GM19397 (cell line): Measurements from ENCODE around the gene SYMPK.
"Not testable (repeated sequence)": the region's sequence is repeated elsewhere in the genome, so short reads cannot be mapped to it uniquely, and the experiment has no call there.

ENCODE experiments used
- ATAC-seq: cut with Tn5 transposase; IDR thresholded peaks from one replicate; pipeline ENCODE4 v1.9.1; 2021; ENCODE audit warnings: mild to moderate bottlenecking, moderate library complexity; ENCODE audit not compliant: unreplicated experiment

Gene SYMPK

DNA sequence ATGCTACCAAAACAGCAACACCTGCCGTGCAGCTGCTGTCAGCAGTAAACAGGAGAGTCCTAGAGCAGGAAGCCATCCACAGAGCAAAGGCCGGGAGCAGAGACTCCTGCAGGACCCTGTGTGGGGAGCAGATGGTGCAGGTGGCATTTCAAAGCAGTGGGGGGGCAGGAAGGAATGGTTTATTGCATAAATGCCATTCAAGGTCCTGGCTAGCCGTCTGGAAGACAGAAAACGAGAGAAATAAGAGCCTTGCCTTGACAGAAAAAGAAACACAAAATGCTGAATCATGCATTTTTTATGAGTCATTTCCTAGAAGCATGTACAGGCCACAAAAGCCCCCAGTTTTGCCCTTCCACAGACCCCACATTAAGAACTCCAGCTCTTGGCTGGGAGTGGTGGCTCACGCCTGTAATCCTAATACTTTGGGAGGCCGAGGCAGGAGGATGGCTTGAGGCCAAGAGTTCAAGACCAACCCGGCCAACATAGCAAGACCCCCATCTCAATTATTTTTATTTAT is 53.2 kb downstream of the SYMPK start:
- no peak for ATAC-seq

DNA sequence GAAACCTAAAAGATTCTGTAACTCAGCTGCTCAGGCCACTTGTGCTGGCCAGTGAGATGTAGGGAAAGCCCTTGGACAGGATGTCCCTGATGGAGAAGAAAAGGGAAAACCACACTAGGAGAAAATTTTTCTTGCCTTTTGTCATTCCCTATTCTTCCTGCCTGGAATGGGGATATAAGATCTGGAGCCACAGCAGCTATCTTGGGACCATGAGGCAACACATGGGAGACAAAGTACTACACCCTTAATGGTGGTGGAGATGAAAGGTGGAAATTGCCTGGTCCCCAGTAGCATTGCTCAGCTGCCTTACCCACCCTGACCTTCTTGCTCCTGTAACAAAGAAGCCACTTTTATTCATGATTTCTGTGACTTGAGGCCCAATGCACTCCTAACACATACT is 57.2 kb downstream of the SYMPK start:
- ATAC-seq: no peak

DNA sequence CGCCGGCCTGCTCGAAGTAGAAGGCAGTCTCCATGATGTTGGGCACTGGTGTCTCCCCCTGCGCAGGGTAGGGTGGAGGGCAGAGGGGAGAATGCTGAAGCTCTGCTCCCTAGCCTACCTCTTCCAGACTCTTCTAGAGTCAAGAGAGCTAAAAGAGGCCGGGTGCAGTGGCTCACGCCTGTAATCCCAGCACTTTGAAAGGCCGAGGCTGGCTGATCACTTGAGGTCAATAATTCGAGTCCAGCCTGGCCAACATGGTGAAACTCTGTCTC is 58.1 kb downstream of the SYMPK start:
- no peak for ATAC-seq

DNA sequence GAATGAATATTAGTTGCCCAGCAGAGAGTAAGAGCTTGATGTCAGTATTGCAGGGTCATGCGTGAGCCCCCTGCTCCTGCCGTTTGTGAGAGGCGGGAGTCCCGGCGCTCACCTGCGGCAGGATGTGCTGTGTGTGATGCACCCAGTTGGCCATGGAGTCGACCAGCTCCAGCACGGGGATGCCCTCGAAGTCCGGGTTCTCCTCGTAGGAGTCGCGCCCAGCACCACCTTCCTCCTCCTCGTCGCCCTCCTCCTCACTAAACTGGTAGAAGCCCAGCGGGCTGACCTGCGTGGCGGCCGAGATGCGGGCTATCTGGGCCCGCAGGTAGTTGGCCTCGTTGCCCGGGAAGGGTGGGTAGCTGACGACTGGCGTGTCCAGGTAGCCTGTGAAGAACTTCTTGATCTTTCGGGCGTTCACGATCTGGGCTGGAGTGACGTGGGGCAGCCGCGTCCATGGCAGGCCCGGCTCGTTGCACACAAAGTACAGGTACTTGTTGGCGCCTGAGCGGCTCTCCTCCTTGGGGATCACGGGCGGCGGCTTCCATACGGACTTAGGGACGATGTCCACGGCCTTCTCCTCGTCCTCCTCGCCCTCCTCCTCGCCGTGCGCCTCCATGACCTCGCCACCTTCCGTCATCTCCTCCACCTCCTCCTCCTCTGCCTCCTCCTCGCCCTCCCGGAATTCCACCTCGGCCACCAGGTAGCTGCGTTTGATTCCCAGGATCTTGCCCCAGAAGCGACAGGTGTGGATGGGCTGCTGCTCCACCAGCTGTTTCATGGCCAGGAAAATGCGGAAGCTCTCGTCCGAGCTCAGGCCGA is 58.6 kb downstream of the SYMPK start:
- no peak for ATAC-seq

DNA sequence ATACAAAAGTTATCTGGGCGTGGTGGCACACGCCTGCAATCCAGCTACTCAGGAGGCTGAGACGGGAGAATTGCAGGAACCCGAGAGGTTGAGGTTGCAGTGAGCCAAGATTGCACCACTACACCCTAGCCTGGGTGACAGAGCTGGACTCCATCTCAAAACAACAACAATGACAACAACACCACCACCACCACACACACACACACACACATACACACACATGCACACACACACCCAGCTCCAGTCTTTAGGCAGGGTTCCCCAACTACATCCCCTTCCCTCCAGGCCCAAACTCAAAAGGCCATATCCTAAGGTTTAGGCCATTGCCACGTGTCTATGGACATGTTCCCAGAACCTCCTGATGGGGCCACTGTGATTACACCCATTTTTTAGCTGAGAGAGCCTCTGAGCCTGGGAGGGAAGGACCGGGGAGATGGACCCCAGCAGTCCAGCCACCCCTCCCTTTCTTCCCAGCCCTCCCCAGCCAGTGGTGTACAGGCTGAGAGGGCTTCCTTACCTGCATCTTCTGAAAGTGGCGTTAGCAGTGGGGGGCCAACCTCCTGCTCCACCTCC is 61.3 kb downstream of the SYMPK start:
- ATAC-seq: no peak

DNA sequence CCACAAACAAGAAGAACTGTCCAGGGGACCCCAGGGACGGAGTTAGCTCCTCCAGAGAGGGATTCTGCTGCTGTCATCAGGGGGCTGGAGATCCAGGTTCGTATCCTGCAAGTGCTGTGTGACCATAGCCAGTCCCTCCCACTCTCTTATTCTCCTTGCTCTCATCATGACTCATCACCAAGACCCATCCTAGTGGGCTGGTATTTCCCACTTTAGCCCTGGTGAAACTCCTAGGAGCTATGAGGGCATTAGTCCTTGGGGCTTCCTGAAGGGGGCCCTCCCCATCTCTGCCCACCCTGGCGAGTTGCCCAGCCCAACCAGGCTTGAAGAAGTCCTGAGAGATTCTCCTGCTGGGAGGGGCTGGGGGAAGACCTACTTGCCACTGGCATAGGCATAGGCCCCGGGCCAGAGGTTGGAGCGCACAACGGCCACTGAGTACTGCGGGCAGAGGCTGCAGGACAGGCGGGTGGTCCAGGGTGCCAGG is 62.8 kb downstream of the SYMPK start:
- no peak for ATAC-seq

DNA sequence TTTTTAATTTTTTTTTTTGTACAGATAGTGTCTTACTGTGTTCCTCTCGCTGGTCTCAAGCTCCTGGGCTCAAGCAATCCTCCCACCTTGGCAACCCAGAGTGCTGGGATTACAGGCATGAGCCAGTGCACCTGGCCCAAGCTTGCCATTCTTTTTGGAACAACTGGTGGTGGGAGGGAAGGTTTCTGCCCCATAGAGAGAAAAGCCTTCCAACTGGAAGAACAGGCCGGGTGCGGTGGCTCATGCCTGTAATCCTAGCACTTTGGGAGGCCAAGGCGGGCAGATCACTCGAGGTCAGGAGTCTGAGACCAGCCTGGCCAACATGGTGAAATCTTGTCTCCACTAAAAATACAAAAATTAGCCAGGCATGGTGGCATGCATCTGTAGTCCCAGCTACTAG is 63.4 kb downstream of the SYMPK start:
- ATAC-seq: not testable (repeated sequence)

DNA sequence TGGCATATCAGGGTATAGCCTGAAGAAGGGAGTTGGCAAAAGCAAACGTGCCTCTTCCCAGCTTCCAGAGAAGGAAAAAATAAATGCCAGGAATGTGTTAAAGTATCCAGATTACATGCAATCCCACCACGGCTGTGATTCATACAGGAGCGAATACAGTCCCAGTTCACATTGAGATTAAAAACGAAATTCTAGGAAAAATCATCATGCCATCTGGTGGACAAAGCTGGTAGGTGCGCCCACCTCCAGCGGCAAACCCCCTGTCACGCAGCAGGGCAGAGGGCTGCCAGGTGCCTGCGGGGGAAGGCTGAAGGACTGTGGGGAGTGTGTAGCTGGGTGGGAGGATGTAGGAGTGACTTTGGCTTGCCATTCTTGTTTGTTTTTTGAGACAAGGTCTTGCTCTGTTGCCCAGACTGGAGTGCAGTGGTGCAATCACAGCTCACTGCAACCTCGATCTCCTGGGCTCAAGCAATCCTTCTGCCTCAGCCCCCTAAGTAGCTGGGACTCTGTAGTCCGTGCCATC is 63.9 kb downstream of the SYMPK start:
- ATAC-seq: no peak

DNA sequence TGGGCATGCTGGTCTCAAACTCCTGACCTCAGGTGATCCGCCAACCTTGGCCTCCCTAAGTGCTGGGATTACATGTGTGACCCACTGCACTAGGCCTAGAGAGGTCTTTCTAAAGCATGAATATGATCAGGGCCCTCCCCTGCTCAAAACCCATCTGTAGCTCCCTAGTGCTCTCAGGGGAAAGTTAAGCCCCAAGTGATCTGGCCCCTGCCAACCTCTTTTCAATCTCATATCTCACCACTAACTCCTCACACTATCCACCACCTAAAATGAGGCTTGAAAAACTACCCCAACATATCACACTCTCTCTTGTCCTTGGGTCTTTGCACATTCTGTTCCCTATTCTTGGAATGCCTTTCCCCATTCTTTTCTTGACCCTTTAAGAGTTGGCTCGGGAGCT is 68.3 kb downstream of the SYMPK start:
- no peak for ATAC-seq

DNA sequence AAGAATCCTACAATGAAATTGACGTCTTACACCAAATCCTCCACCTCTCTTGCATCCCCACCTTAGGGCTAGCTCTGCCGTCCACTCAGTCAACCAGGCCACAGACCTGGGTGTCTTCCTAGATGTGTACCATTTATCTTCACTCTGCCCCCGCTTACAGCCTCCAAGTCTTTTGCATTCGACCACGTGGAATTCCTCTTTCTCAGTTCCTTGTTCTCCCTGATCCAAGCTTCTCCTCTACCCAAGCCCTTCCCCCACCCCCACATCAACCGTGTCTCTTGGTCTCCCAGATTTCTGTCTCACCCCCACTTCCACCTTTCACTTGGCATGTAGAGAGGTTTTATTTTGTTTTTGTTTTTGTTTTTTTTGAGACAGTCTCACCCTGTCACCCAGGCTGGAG is 69.1 kb downstream of the SYMPK start:
- ATAC-seq: no peak

DNA sequence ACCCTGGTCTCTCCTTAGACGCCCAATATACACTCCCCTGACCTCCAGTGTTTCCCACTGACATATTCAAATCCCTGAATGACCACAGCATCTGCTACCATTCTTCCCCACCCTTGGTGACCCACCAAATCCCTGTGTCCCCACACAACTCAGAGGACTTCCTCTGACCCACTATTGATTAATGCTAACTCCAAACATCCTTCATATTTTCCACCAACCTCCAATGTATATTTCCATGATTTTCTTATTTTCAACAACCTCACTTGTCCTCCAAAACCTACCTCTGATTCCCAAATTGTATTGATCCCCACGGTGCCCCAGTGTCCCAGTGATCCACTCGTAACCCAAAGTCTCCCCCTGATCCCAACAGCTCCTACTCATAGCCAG is 69.8 kb downstream of the SYMPK start:
- no peak for ATAC-seq

DNA sequence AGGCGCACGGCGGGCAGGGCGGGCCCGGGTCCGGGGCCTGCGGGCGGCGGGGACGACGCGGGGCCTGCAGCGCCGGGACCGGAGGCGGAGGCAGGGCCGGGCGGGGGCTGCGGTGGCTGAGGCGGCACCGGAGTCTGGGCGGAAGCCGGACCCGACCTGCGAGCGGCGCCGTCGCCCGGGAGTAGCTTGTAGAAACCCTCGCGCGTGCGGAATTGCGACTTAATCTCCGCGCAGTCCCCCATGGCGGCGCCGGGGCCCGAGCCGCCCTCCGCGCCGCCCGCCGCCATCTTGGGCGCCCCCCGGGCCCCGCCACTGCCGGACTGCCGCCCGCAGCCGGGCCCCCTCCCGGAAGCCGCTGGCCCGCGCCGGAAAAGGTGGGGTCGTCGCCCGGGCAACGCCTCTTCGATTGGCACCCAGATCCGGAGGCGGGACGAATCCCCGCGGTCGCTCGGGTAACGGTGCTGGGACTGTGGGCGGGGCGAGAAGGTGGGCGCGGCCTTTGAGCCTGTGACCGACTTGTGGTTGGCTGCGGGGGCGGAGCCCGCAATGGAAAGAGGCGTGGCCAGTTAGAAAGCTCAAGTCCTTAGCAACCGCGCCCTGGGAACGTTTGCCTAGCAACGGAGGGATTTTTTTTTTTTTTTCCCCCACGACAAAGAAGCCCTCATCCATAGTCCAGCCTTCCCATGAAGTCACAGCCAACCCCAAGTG is 70.3 kb downstream of the SYMPK start, which contains the start of gene DMWD:
Gene DMWD, minus strand, starts transcription at position 376 of the 708 bp plus-strand sequence. Its CDS starts 89 bp downstream, at position 287.
- ATAC-seq: peak; percentile 91

DNA sequence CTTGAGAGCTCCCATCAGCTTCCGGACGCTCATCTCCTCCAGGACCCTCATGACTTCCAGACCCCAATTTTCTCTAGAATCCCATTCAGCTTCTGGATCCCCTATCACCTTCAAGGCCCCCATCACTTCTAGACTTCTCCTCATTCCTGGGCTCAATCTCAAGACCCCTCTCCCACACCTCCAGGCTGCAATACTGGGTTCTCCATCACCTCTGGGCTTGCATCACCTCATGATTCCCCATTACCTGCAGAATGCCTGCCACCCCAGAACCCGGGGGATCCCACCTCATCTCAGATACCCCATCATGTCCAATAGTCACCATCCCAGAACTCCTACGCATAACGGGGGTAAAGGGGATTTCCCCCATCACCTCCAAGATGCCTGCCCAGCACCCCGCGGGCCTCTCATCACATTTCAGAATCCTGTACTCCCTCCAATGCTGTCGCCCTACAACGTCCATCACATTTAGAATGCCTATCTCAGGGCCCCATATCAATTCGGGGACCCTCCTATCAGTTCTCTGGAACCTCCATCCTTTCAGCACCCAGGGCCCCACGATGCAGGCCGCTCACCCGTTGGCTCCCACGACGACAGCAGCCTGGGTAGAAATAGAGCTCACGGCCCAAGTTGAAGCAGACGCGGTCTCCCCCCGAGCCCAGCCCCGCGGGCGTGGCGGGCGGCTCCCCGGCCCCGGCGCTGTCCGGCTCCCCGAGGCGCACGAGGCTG is 71.0 kb downstream of the SYMPK start:
- no peak for ATAC-seq

DNA sequence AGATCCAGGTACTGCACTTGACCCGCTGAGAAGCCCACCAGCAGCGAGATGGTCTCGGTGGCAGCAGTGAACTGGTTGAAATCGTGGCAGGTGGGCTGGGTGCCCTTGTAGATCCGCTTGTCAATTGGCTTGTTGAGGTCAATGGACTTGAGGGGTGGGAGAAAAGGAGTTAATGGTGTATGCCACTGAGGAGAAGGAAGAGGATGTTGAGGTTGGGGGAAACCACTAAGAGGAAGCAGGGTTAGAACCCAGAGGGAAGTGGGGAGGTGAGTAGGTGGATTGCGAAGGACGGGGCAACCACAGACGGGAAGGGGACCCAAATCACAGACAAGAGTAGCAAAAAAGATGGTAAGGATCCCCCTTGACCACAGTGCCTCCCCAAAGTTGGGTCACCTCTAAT is 72.0 kb downstream of the SYMPK start:
- ATAC-seq: no peak

DNA sequence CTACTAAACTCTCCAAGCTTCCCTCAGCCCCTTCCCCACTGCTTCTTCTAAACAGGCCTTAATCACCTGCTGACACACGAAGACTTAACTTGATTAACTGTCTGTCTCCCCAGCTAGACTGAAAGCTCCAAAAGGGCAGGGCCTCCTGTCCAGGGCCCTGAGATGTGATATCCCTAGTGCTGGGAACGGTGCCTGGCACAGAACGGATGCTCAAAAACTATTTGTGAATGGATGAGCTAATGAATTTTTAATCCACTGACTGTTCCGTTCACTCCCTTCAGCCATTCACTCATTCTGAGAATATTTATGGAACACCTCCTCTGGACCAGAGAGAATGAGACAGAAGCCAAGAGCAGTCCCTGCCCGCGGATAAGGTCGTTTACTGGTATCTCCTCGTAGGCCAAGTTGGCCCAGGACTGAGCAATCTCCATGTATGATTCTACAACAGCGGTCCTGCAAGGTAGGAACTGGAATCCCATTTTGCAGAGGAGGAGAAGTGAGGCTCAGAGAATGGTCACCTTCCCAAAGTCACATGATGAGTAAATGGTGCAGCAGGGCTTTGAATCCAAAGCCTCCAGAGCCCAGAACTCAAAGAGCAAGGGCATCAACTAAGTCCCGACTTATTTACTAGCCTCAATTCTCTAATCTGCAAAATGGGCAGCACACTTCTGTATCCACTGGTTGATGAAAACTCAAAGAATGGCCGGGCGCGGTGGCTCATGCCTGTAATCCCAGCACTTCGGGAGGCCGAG is 73.7 kb downstream of the SYMPK start:
- no peak for ATAC-seq

DNA sequence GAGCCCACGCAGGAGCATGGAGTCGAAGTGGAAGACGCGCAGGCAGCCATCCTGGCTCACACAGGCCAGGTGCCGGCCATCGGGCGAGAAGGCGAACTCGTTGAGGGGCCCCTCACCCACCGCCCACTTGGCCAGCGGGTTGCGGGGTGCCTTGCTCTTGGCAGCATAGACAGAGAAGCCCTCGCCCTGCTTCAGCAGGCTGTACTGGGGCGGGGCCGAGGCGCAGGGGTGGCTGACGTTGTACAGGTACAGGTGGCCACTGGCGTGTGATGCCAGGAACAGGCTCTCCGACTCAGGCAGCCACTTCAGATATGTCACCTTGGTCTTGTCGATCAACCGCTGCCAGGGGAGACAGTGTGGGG is 76.4 kb downstream of the SYMPK start:
- no peak for ATAC-seq

DNA sequence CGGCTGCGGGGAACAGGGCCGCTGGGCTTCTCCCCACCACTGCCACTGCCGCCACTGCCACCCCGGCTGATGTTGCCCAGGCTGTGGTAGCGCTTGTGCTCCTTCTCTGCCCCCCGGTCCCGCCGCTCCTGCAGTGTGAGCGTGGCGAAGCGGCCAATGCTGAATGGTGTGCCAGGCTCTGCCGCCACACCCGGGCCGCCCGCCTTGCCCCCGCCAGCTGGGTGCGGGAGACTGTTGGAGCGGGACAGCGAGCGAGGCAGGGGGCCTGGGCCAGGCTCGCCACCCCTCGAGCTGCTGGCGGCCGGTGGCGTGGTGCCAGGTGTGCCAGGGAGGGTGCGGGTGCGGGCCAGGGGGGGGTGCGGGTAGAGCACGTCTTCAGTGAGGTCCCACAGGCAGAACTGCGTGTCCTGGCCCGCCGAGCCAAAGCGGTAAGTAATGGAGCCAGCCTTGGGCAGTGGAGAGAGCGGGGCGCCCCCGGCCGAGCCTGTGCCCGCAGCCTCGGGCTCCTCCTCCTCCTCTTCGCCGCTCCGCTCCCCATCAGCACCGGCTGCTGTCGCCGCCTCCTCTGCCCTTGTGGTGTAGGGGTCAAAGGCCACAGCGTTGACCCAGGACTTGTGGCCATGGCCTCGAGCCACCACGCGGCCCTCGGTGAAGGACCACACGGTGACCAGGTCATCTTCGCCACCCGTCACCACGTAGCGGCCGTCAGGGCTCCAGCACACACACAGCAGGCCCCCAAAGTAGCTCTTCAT is 77.0 kb downstream of the SYMPK start:
- ATAC-seq: no peak

DNA sequence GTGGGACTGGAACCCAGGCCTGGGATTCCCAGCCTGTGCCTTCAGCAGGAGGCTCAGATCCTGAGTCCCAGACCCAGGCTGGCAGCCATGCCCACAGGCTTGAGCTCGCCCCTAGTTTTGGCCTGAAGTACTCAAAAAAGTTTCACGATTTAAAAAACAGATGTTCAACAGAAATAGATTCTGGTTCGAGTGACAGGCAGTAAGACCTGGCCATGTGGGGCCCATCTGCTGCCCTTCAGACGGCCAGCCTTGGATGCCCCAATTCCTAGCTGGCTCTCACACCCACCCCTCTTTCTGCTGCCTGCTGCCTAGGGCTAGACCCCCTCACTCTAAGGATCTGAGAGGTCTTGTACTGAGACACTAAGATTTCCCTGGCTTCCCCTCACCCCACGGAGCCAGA is 77.8 kb downstream of the SYMPK start:
- ATAC-seq: no peak

DNA sequence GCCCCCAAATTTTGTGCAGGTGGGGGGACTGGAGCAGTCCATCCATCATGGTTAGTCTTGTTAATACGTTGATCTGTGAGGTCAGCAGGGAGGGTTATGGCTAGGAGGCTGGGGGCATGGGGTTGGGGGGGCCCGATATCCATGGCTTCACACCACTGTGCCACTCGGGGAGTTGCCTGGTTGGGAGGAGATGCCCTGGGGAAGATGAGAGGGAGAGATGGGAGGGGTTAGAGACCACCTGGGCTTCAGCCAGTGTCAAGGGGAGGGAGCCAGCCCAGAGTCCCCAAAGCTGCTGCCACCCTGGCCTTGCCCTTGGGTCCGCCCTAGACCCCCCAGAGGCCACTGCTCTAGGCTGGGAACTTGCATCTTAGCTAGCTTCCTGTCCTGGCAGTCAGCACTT is 78.9 kb downstream of the SYMPK start:
- ATAC-seq: no peak
